CD4-positive, CD25-positive, alpha-beta regulatory T cell (primary cell): ENCODE results near the gene FAF1. TPM values are rescaled to one million over a fixed set of nuclear protein-coding genes. Genes with fewer than 3 reads are reported as not detected.

Source experiments
- ATAC-seq, 2 donors: fragments of 150-1000 bp; cut with Tn5 transposase; one replicate each; pipeline ENCODE4 v1.10.0; 2021; ENCODE audit warnings: low read depth in 2 of 2, moderate number of reproducible peaks in 2 of 2, moderate library complexity in 1 of 2
- DNase-seq, 3 donors: peaks; one replicate each; pipeline versions ENCODE4 v3.0.0 to v3.0.0-alpha.2; 2012 to 2022; ENCODE audit warnings: mixed read lengths in 1 of 3
- H3K27ac ChIP-seq: one replicate; pipeline ENCODE4 v1.7.0; 2013; ENCODE audit warnings: mild to moderate bottlenecking, low read length; ENCODE audit not compliant: insufficient read depth, poor library complexity, severe bottlenecking
- H3K27me3 ChIP-seq: one replicate; pipeline ENCODE4 v1.7.0; 2013; ENCODE audit warnings: low read length; ENCODE audit not compliant: control insufficient read depth, insufficient read depth
- H3K36me3 ChIP-seq: one replicate; pipeline ENCODE4 v1.7.0; 2013; ENCODE audit warnings: mild to moderate bottlenecking, low read length, moderate library complexity; ENCODE audit not compliant: control insufficient read depth, insufficient read depth
- H3K4me1 ChIP-seq: 2 replicates; pipeline ENCODE4 v1.7.0; 2013; ENCODE audit warnings: mild to moderate bottlenecking, low read length; ENCODE audit not compliant: insufficient read depth, control insufficient read depth, poor library complexity, severe bottlenecking
- H3K4me3 ChIP-seq: one replicate; pipeline ENCODE4 v1.7.0; 2013; ENCODE audit warnings: low read depth, mild to moderate bottlenecking, low read length, moderate library complexity
- H3K9me3 ChIP-seq, 2 experiments: 1 replicate in 1 of 2; 2 replicates in 1 of 2; pipeline ENCODE4 v1.7.0; 2013; ENCODE audit warnings: low read length in 2 of 2, mild to moderate bottlenecking in 1 of 2, moderate library complexity in 1 of 2; ENCODE audit not compliant: control insufficient read depth in 2 of 2
- H3K27ac Mint-ChIP-seq, 3 donors: one replicate each; pipeline ENCODE4 v1.8.0; 2020 to 2022; ENCODE audit warnings: mild to moderate bottlenecking in 3 of 3, mixed read lengths in 3 of 3, moderate library complexity in 2 of 3
- H3K27me3 Mint-ChIP-seq: one replicate; pipeline ENCODE4 v1.8.0; 2022; ENCODE audit warnings: mild to moderate bottlenecking, mixed read lengths
- H3K36me3 Mint-ChIP-seq: one replicate; pipeline ENCODE4 v1.8.0; 2020; ENCODE audit warnings: mixed read lengths
- H3K4me1 Mint-ChIP-seq, 4 donors: one replicate each; pipeline ENCODE4 v1.8.0; 2020 to 2022; ENCODE audit warnings: mixed read lengths in 4 of 4, mild to moderate bottlenecking in 1 of 4
- H3K4me3 Mint-ChIP-seq, 4 donors: one replicate each; pipeline ENCODE4 v1.8.0; 2020 to 2022; ENCODE audit warnings: mild to moderate bottlenecking in 4 of 4, mixed read lengths in 4 of 4, moderate library complexity in 3 of 4
- H3K9me3 Mint-ChIP-seq, 7 donors: one replicate each; pipeline ENCODE4 v1.8.0; 2020 to 2022; ENCODE audit warnings: mixed read lengths in 7 of 7, mild to moderate bottlenecking in 3 of 7, moderate library complexity in 2 of 7
- polyA plus RNA-seq, 4 donors: library from polyadenylated mRNA; unstranded; fragments of 300-500 nt; fragmentation: Illumina TruSeq; gene quantifications; one replicate each; pipeline ENCODE4 v1.2.3, GENCODE V29; 2021
- total RNA-seq: library from RNA; stranded (reverse); gene quantifications from one replicate; pipeline ENCODE4 v1.2.3, GENCODE V29; 2022

The FAF1 gene
- total and polyA plus RNA-seq, 5 donors from 2014 or later: 28.9 to 58.2 (median 54.3) TPM

- peak; percentile 45 to 51 for ATAC-seq
- peak overlapping the region; percentile 41 for H3K27ac ChIP-seq
- H3K27me3 ChIP-seq: peaks cover 6% of the 10 kb centered on the region
Observed at GRCh38 chr1:50976890-50977574, 17.0 kb upstream of the FAF1 start.

GRCh38 chr1:50976111-50976889 is 16.2 kb upstream of the FAF1 start:
- H3K27me3 Mint-ChIP-seq: peaks cover 20% of the 10 kb centered on the region
- no peak for ATAC-seq
- H3K27ac ChIP-seq: no peak overlapping the region
- no peaks in the 10 kb centered on the region for H3K9me3 ChIP-seq
- H3K4me1 ChIP-seq: peaks cover 39% of the 10 kb centered on the region
- no peaks in the 10 kb centered on the region for H3K36me3 ChIP-seq
- H3K36me3 Mint-ChIP-seq: no peaks in the 10 kb centered on the region
- H3K27me3 ChIP-seq: peaks cover 3% of the 10 kb centered on the region
- peak overlapping the region in 1 of 3 donors; percentile 51 for H3K27ac Mint-ChIP-seq
- H3K4me3 ChIP-seq: peak overlapping the region; percentile 91
- peak in 1 of 3 donors; percentile 16 for DNase-seq
- H3K9me3 Mint-ChIP-seq: peaks cover 0 to 3% (median 0%) of the 10 kb centered on the region in 7 donors
- H3K4me3 Mint-ChIP-seq: peak overlapping the region; percentile 86 to 92 (median 90)
- H3K4me1 Mint-ChIP-seq: peaks cover 13 to 32% (median 18%) of the 10 kb centered on the region in 4 donors

More at GRCh38 chr1:50976890-50977574, 17.0 kb upstream of the FAF1 start:
- Mint-ChIP-seq H3K4me3 (peak overlapping the region; percentile 86 to 92 (median 90)), H3K9me3 (peaks cover 0 to 3% (median 0%) of the 10 kb centered on the region in 7 donors), H3K36me3 (no peaks in the 10 kb centered on the region), H3K4me1 (peaks cover 13 to 27% (median 18%) of the 10 kb centered on the region in 4 donors), H3K27me3 (peaks cover 25% of the 10 kb centered on the region), H3K27ac (peak overlapping the region in 2 of 3 donors; percentile 38 to 46)
- Histone ChIP-seq H3K9me3 (no peaks in the 10 kb centered on the region), H3K4me3 (peak overlapping the region; percentile 91), H3K36me3 (no peaks in the 10 kb centered on the region), H3K4me1 (peaks cover 33% of the 10 kb centered on the region)
- peak in 2 of 3 donors; percentile 25 to 64 for DNase-seq

DNA sequence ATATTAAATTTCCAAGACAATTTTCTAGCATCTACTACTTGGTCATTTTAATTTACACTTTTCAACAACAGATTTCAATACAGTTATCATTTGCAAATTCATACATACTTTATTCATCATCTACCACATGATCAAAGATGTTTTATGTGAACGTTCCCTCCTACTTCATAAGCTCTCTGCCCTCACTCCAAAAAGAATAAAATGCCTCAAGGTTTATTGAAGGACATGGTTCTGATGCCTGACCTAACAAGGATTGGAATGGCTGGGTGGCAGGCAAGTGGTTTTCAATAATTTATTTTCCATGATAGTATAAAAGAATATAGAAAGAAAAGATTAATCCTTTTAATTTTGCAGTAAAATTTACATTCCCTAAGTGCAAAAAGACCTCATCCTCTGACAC is 15.4 kb upstream of the FAF1 start:
- Histone ChIP-seq H3K4me3 (peak overlapping the region; percentile 91), H3K27ac (no peak overlapping the region), H3K36me3 (no peaks in the 10 kb centered on the region), H3K9me3 (no peaks in the 10 kb centered on the region), H3K4me1 (peaks cover 48% of the 10 kb centered on the region), H3K27me3 (peaks cover 3% of the 10 kb centered on the region)
- Mint-ChIP-seq H3K36me3 (no peaks in the 10 kb centered on the region), H3K4me3 (no peak overlapping the region), H3K9me3 (peaks cover 0 to 3% (median 0%) of the 10 kb centered on the region in 7 donors), H3K4me1 (peaks cover 15 to 40% (median 23%) of the 10 kb centered on the region in 4 donors), H3K27me3 (peaks cover 19% of the 10 kb centered on the region), H3K27ac (no peak overlapping the region)
- DNase-seq (no peak), ATAC-seq (no peak)

DNA sequence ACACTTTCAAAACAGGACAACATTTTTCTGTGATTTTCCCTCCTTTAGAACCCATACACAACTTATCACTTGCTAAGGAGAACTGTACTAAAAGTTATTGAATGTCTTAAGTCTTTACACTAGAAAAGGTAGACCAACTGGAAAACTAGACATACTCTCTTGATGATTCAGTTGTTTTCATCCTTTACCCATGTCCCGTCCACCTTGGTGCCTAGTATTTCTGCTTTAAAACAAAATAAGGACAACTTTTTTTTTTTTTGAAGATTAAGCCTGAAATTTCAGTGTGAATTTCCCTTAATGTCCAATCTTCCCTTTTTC is 14.5 kb upstream of the FAF1 start:
- H3K27ac Mint-ChIP-seq: no peak overlapping the region
- Histone ChIP-seq H3K27ac (no peak overlapping the region), H3K4me1 (peaks cover 56% of the 10 kb centered on the region), H3K9me3 (no peaks in the 10 kb centered on the region), H3K4me3 (no peak overlapping the region), H3K36me3 (no peaks in the 10 kb centered on the region), H3K27me3 (peaks cover 3% of the 10 kb centered on the region)
- no peaks in the 10 kb centered on the region for H3K36me3 Mint-ChIP-seq
- peaks cover 0 to 3% (median 0%) of the 10 kb centered on the region in 7 donors for H3K9me3 Mint-ChIP-seq
- ATAC-seq (no peak), DNase-seq (no peak)
- H3K4me1 Mint-ChIP-seq: peaks cover 18 to 47% (median 29%) of the 10 kb centered on the region in 4 donors
- peaks cover 12% of the 10 kb centered on the region for H3K27me3 Mint-ChIP-seq
- H3K4me3 Mint-ChIP-seq: peak overlapping the region in 1 of 4 donors; percentile 68

- H3K27ac ChIP-seq: no peak overlapping the region
Observed at GRCh38 chr1:50973875-50974617, 14.0 kb upstream of the FAF1 start.

GRCh38 chr1:50973255-50973654 is 13.2 kb upstream of the FAF1 start:
- Mint-ChIP-seq H3K9me3 (no peaks in the 10 kb centered on the region), H3K27me3 (peaks cover 4% of the 10 kb centered on the region), H3K36me3 (no peaks in the 10 kb centered on the region), H3K27ac (no peak overlapping the region), H3K4me3 (peak overlapping the region in 1 of 4 donors; percentile 56), H3K4me1 (peaks cover 12 to 38% (median 20%) of the 10 kb centered on the region in 4 donors)
- peaks cover 50% of the 10 kb centered on the region for H3K4me1 ChIP-seq
- H3K27ac ChIP-seq: no peak overlapping the region
- no peaks in the 10 kb centered on the region for H3K36me3 ChIP-seq
- no peak for DNase-seq
- no peak overlapping the region for H3K4me3 ChIP-seq
- H3K27me3 ChIP-seq: peaks cover 3% of the 10 kb centered on the region
- no peaks in the 10 kb centered on the region for H3K9me3 ChIP-seq
- no peak for ATAC-seq

More at GRCh38 chr1:50973875-50974617, 14.0 kb upstream of the FAF1 start:
- Histone ChIP-seq H3K9me3 (no peaks in the 10 kb centered on the region), H3K36me3 (no peaks in the 10 kb centered on the region), H3K4me3 (no peak overlapping the region), H3K4me1 (peaks cover 57% of the 10 kb centered on the region), H3K27me3 (peaks cover 3% of the 10 kb centered on the region)
- Mint-ChIP-seq H3K27me3 (peaks cover 8% of the 10 kb centered on the region), H3K9me3 (peaks cover 0 to 2% (median 0%) of the 10 kb centered on the region in 7 donors), H3K27ac (no peak overlapping the region), H3K36me3 (no peaks in the 10 kb centered on the region), H3K4me1 (peaks cover 18 to 46% (median 26%) of the 10 kb centered on the region in 4 donors), H3K4me3 (peak overlapping the region in 1 of 4 donors; percentile 68)
- DNase-seq (no peak), ATAC-seq (no peak)

- Mint-ChIP-seq H3K9me3 (no peaks in the 10 kb centered on the region), H3K36me3 (no peaks in the 10 kb centered on the region), H3K4me3 (peak overlapping the region in 1 of 4 donors; percentile 56), H3K4me1 (peaks cover 12 to 39% (median 21%) of the 10 kb centered on the region in 4 donors), H3K27me3 (peaks cover 4% of the 10 kb centered on the region), H3K27ac (no peak overlapping the region)
- H3K27ac ChIP-seq: no peak overlapping the region
- H3K9me3 ChIP-seq: no peaks in the 10 kb centered on the region
- H3K27me3 ChIP-seq: peaks cover 3% of the 10 kb centered on the region
- no peak overlapping the region for H3K4me3 ChIP-seq
- ATAC-seq: no peak
- H3K4me1 ChIP-seq: peaks cover 49% of the 10 kb centered on the region
- no peak for DNase-seq
- H3K36me3 ChIP-seq: no peaks in the 10 kb centered on the region
Observed at GRCh38 chr1:50972766-50973165, 12.7 kb upstream of the FAF1 start.
